Measurements from ENCODE around the gene TMED10.
"Not testable (repeated sequence)": the region's sequence is repeated elsewhere in the genome, so short reads cannot be mapped to it uniquely, and the experiment has no call there.

The TMED10 gene

GRCh38 chr14:75191100-75191499 lies 14.7 kb upstream of the TMED10 start:
- no peak for DNase-seq (ENCODE audit: low read depth in 1 of 2, low spot score in 1 of 2)

DNA sequence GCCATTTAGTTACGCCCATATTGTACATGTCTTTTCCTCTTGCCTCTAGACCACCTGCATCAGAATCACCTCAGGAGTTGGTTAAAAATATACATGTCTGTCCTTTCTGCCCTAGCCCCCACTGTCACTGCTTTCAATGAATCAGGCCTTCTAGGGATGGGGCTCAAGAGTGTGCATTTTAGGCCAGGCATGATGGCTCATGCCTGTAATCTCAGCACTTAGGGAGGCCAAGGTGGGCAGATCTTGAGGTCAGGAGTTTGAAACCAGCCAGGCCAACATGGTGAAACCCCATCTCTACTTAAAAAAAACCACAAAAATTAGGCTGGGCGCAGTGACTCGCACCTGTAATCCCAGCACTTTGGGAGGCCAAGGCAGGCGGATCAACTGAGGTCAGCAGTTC lies 13.6 kb upstream of the TMED10 start:
- no peak for DNase-seq (ENCODE audit: low read depth in 1 of 2, low spot score in 1 of 2)

DNA sequence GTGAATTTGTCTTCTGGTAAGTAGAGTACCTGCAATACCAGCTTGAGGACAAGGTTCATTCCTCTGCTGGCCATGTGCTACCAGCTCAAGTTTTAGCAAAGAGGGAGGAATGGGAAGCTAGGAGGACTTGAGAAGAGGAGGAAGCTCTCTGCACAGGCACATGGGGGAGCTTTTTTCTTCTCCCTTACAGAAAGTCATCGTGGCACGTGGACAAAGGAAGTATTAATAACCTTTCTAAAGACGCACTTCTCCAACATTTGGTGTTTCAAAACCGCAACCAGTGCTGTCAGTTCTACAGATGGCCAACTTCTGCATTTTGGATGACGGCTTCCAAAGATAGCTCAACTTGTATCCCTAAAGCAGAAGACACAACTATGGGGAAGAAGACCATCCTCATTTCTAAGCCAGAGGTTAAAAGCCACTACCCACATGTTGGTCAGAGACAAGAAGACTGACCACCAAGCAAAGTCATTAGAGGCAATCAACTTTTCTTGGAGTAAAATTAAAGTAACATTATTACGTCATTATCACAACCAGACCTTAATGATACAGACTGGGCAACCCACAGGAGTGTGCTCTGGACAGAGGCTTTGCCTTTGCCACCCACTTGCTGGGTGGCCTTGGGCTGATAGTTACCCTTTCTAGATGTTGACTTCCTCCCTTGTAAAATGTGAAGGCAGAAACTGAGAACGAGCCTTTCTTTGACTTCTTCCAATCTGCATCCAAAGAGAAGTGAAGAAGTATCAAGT lies 12.3 kb upstream of the TMED10 start:
- no peak for DNase-seq (ENCODE audit: low read depth in 1 of 2, low spot score in 1 of 2)

- DNase-seq (ENCODE audit: low read depth in 1 of 2, low spot score in 1 of 2), result no peak
Measured at GRCh38 chr14:75188086-75188485, 11.7 kb upstream of the TMED10 start.

- no peak for DNase-seq (ENCODE audit: low read depth in 1 of 2, low spot score in 1 of 2)
Measured at GRCh38 chr14:75186953-75187352, 10.5 kb upstream of the TMED10 start.

- DNase-seq (ENCODE audit: low read depth in 1 of 2, low spot score in 1 of 2), result no peak
Measured at GRCh38 chr14:75185251-75186040, 9.0 kb upstream of the TMED10 start.

GRCh38 chr14:75184492-75184891 lies 8.1 kb upstream of the TMED10 start:
- no peak for DNase-seq (ENCODE audit: low read depth in 1 of 2, low spot score in 1 of 2)

DNA sequence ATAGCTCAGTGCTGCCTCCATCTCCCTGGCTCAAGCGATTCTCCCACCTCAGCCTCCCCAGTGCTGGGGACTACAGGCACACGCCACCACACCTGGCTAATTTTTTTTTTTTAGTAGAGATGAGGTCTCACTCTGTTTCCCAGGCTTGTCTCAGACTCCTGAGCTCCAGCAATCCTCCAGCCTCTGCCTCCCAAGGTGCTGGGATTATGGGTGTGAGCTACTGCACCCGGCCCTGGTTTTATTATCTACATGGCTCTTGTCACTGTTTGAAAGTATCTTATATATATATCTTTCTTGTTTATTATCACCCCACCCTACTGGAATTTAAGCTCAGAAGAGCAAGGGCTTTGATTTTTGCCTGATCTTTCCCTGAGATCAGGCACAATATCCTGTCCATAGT lies 7.6 kb upstream of the TMED10 start:
- no peak for DNase-seq (ENCODE audit: low read depth in 1 of 2, low spot score in 1 of 2)

GRCh38 chr14:75183225-75183624 lies 6.8 kb upstream of the TMED10 start:
- DNase-seq (ENCODE audit: low read depth in 1 of 2, low spot score in 1 of 2), result no peak

DNA sequence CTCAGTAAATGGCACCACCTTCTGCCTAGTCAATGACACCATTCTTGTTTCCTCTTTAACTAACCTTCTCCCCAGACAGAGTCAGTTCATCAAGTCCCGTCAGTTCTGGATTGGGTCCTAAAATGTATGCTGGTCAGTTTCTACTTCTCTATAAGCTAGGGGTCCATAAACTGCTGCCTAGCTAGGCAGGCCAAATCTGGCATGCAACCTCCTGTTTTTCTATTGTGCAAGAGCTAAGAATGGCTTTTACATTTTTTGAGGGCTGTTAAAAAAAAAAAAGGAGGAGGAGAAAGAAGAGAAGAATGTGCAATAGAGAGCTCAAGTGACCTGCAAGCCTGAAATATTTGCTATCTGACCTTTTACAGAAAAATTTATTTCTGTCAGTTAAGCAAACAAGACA lies 6.4 kb upstream of the TMED10 start:
- DNase-seq (ENCODE audit: low read depth in 1 of 2, low spot score in 1 of 2), result no peak

DNA sequence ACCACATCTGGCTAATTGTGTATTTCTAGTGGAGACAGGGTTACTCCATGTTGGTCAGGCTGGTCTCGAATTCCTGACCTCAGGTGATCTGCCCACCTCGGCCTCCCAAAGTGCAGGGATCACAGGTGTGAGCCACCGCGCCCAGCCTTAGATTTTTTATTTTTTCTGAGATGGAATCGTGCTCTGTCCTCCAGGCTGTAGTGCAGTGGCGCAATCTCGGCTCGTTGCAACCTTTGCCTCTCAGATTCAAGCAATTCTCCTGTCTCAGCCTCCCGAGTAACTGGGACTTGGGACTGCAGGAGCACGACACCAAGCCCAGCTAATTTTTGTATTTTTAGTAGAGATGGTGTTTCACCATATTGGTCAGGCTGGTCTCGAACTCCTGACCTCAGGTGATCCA lies 5.8 kb upstream of the TMED10 start:
- not testable (repeated sequence) for DNase-seq (ENCODE audit: low read depth in 1 of 2, low spot score in 1 of 2)

DNA sequence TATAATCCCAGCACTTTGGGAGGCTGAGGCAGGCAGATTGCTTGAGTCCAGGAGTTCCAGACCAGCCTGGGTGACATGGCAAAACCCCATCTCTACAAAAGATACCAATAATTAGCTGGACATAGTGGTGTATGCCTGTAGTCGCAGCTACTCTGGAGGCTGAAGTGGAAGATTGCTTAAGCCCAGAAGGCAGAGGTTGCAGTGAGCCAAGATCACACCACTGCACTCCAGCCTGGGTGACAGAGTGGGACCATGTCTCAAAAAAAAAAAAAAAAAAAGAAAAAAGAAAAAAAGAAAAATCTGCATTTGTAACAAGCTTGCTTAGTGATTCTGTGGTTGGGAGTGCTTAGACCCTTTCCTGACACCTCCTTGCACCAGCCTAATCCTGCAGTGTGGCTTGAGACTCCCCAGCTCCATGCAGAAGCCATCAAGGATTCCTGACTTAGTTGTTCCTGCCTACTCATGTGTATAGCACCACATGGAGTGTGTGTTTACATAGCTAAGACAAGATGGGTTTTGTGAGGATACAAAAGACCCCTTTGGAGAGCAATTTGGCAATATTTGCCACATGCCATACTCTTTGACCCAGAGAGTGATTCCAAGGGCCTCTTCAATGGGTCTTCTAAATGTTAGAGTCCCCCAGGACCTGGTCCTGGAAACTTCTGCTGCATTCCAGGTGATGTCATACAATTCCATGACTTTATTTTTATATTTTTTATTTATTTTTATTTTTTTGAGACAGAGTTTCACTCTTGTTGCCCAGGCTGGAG lies 5.1 kb upstream of the TMED10 start:
- no peak for DNase-seq (ENCODE audit: low read depth in 1 of 2, low spot score in 1 of 2)

- no peak for DNase-seq (ENCODE audit: low read depth in 1 of 2, low spot score in 1 of 2)
Measured at GRCh38 chr14:75175677-75176141, 703 bp downstream of the TMED10 start.

GRCh38 chr14:75174066-75174465 lies 2.3 kb downstream of the TMED10 start:
- DNase-seq (ENCODE audit: low read depth in 1 of 2, low spot score in 1 of 2), result no peak

GRCh38 chr14:75170772-75171171 lies 5.6 kb downstream of the TMED10 start:
- no peak for DNase-seq (ENCODE audit: low read depth in 1 of 2, low spot score in 1 of 2)

GRCh38 chr14:75168586-75169335 lies 7.7 kb downstream of the TMED10 start:
- no peak for DNase-seq (ENCODE audit: low read depth in 1 of 2, low spot score in 1 of 2)

GRCh38 chr14:75167325-75167724 lies 9.1 kb downstream of the TMED10 start:
- DNase-seq (ENCODE audit: low read depth in 1 of 2, low spot score in 1 of 2), result no peak

GRCh38 chr14:75165586-75166391 lies 10.6 kb downstream of the TMED10 start:
- no peak for DNase-seq (ENCODE audit: low read depth in 1 of 2, low spot score in 1 of 2)

GRCh38 chr14:75164809-75165208 lies 11.6 kb downstream of the TMED10 start:
- DNase-seq (ENCODE audit: low read depth in 1 of 2, low spot score in 1 of 2), result no peak

- DNase-seq (ENCODE audit: low read depth in 1 of 2, low spot score in 1 of 2), result no peak
Measured at GRCh38 chr14:75163677-75164076, 12.7 kb downstream of the TMED10 start.
